Kidney (tissue), 22 donors: Measurements from ENCODE around the gene KLF12. TPM values are rescaled to one million over a fixed set of nuclear protein-coding genes. Genes with fewer than 3 reads are reported as not detected.

Experiments used
- DNase-seq, 5 donors: peaks; one replicate each; pipeline ENCODE4 v3.0.0-alpha.2; 2013 to 2020
- FAIRE-seq: peaks from 2 replicates; lab custom pipeline; 2012; peaks lifted over from hg19 to GRCh38; lab: Jason Lieb, UNC
- H3K27ac ChIP-seq, 2 donors: one replicate each; pipeline ENCODE4 v1.7.0; 2013; ENCODE audit warnings: low read depth in 2 of 2, low read length in 2 of 2, inconsistent platforms in 1 of 2
- H3K27me3 ChIP-seq: one replicate; pipeline ENCODE4 v1.7.1; 2013; ENCODE audit warnings: low read length, inconsistent platforms; ENCODE audit not compliant: control insufficient read depth, insufficient read depth
- H3K36me3 ChIP-seq, 3 donors: one replicate each; pipeline versions ENCODE4 v1.7.0 to v1.7.1; 2013; ENCODE audit warnings: low read length in 3 of 3, control low read depth in 1 of 3, inconsistent platforms in 1 of 3; ENCODE audit not compliant: insufficient read depth in 3 of 3, control insufficient read depth in 2 of 3
- H3K4me1 ChIP-seq, 3 donors: one replicate each; pipeline versions ENCODE4 v1.7.0 to v1.7.1; 2013; ENCODE audit warnings: low read length in 3 of 3, inconsistent platforms in 1 of 3, low read depth in 1 of 3; ENCODE audit not compliant: control insufficient read depth in 2 of 3, insufficient read depth in 2 of 3
- H3K4me3 ChIP-seq, 3 donors: one replicate each; pipeline versions ENCODE4 v1.7.0 to v1.8.1; 2013; ENCODE audit warnings: low read length in 3 of 3, control low read depth in 1 of 3, inconsistent platforms in 1 of 3
- H3K9ac ChIP-seq, 3 donors: one replicate each; pipeline versions ENCODE4 v1.7.0 to v1.7.1; 2013; ENCODE audit warnings: low read length in 3 of 3, control low read depth in 1 of 3, inconsistent platforms in 1 of 3
- H3K9me3 ChIP-seq, 3 donors: one replicate each; pipeline versions ENCODE4 v1.7.0 to v1.7.1; 2013; ENCODE audit warnings: low read length in 3 of 3, control low read depth in 1 of 3, inconsistent platforms in 1 of 3; ENCODE audit not compliant: control insufficient read depth in 2 of 3, insufficient read depth in 1 of 3
- CTCF ChIP-seq: IDR thresholded peaks from 3 replicates; pipeline ENCODE4 v1.5.1; 2012; ENCODE audit warnings: mild to moderate bottlenecking, moderate library complexity, borderline replicate concordance; ENCODE audit not compliant: insufficient read depth; ENCODE audit errors: extremely low read depth
- intact Hi-C: fragments of 100-400 bp; cut with DNase I; formaldehyde crosslinking; loops from one replicate; pipeline ENCODE4 v1.11.1; 2022
- long read RNA-seq, 10 donors: library from polyadenylated mRNA in 1 of 10; unstranded in 1 of 10; transcript quantifications; one replicate each; pipeline ENCODE4 v2.0.0 and lab custom pipeline, GENCODE V29; 2021 to 2026
- polyA plus RNA-seq: library from polyadenylated mRNA; stranded (reverse); fragments of 350-450 nt; fragmentation: Illumina TruSeq; extraction: RNeasy Lipid Tissue Mini Kit (QIAGEN cat#74804); gene quantifications from one replicate; pipeline ENCODE4 v1.2.3, GENCODE V29; 2014; ENCODE audit warnings: low read depth, low replicate concordance; ENCODE audit not compliant: insufficient read depth
- total RNA-seq: library from RNA; stranded (reverse); fragmentation: NEBNext Ultra II Directional; extraction: Animal tissue kit (Norgen Biotek cat#: 25700); gene quantifications from one replicate; pipeline ENCODE4 v1.2.1, GENCODE V29; 2021
- donor health status: control.
- donor health status: control.
- donor health status: control.
- donor health status: control.
- donor health status: control.
- donor health status: DM: yes; HTN: yes; CAD: no.
- donor health status: Normal renal cell carcinoma (clear cell type).

The KLF12 gene
- total RNA-seq (22.0 TPM), polyA plus RNA-seq (2.6 TPM)
- long read RNA-seq, donor 1: 0 reads
- long read RNA-seq, donor 2: 0 reads
- long read RNA-seq, donor 3: 0 reads
- long read RNA-seq, donor 4: 0 reads
- long read RNA-seq, donor 5: 0 reads
- long read RNA-seq, donor 6: 0 reads
- long read RNA-seq, donor 7, partial matches to known transcripts: 1 of 10 reads
- long read RNA-seq, donor 7, other reads (novel, unspliced or antisense): 9 of 10 reads
- long read RNA-seq, donor 8: 0 reads
- long read RNA-seq, donor 9: 0 reads
- long read RNA-seq, donor 10: 0 reads

GRCh38 chr13:74134221-74134776, at the start of gene KLF12:
TSS of gene KLF12 (minus strand) at chr13:74134404.
- intact Hi-C loops: no loop called here
- no peak for FAIRE-seq

GRCh38 chr13:74182491-74182890, 48.3 kb upstream of the KLF12 start:
- Histone ChIP-seq H3K36me3 (no peaks in the 10 kb centered on the region), H3K9ac (no peak overlapping the region), H3K27ac (no peak overlapping the region), H3K9me3 (no peaks in the 10 kb centered on the region), H3K4me3 (no peak overlapping the region), H3K4me1 (no peaks in the 10 kb centered on the region), H3K27me3 (no peaks in the 10 kb centered on the region)
- DNase-seq (no peak), FAIRE-seq (no peak)
- intact Hi-C loops: no loop called here
- no peak for TF ChIP-seq CTCF

More at GRCh38 chr13:74134221-74134776, at the start of gene KLF12:
- peak within 1 kb of the TSS; percentile 92 to 93 for H3K27ac ChIP-seq
- H3K9me3 ChIP-seq: no peaks in the 10 kb centered on the region
- H3K27me3 ChIP-seq: no peaks in the 10 kb centered on the region
- peak; percentile 96 to 98 (median 97) for DNase-seq
- peak within 1 kb of the TSS; percentile 50 to 83 (median 77) for H3K9ac ChIP-seq
- H3K36me3 ChIP-seq: no peaks in the 10 kb centered on the region
- no peak for TF ChIP-seq CTCF
- H3K4me3 ChIP-seq: peak within 1 kb of the TSS; percentile 88 to 99 (median 94)
- peaks cover 5 to 16% (median 11%) of the 10 kb centered on the region in 3 donors for H3K4me1 ChIP-seq

- Histone ChIP-seq H3K9ac (no peak overlapping the region), H3K9me3 (no peaks in the 10 kb centered on the region), H3K4me1 (no peaks in the 10 kb centered on the region), H3K27ac (no peak overlapping the region), H3K36me3 (no peaks in the 10 kb centered on the region), H3K27me3 (no peaks in the 10 kb centered on the region), H3K4me3 (no peak overlapping the region)
- FAIRE-seq: no peak
- DNase-seq: no peak
- intact Hi-C loops: no loop called here
- TF ChIP-seq CTCF: no peak
Measured at GRCh38 chr13:74174810-74175209, 40.6 kb upstream of the KLF12 start.
